ENCODE results near the gene MFSD2B.

DNA sequence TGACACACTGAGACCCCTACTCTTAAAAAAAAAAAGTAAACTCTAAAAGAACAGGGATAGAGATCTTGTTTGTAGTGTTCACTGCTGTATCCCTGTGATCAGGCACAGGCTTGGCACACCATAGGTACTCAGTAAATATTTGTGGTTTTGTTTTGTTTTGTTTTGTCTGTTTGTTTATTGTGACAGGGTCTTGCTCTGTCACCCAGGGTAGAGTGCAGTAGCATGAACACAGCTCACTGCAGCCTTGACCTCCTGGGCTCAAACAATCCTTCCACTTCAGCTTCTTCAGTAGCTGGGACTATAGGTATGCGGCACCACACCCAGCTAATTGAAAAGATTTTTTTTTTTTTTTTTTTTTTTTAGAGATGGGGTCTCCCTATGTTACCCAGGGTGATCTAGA lies 43.1 kb downstream of the MFSD2B start:
- TF ChIP-seq TCF12 (IDR thresholded peaks at IDR 0.05; ENCODE audit: low read depth): no peak
- no peak for TF ChIP-seq CREB1 (IDR thresholded peaks at IDR 0.05; ENCODE audit: low read depth)
- TF ChIP-seq REST (IDR thresholded peaks at IDR 0.05; ENCODE audit: low read depth): no peak
- no peak for TF ChIP-seq NFIC (IDR thresholded peaks at IDR 0.05)
